Measurements from ENCODE around the gene NME8. TPM values are rescaled to one million over a fixed set of nuclear protein-coding genes. Genes with fewer than 3 reads are reported as not detected.

The NME8 gene
- total RNA-seq, 2 donors from 2014 or later, result 2.3 to 9.2 TPM

DNA sequence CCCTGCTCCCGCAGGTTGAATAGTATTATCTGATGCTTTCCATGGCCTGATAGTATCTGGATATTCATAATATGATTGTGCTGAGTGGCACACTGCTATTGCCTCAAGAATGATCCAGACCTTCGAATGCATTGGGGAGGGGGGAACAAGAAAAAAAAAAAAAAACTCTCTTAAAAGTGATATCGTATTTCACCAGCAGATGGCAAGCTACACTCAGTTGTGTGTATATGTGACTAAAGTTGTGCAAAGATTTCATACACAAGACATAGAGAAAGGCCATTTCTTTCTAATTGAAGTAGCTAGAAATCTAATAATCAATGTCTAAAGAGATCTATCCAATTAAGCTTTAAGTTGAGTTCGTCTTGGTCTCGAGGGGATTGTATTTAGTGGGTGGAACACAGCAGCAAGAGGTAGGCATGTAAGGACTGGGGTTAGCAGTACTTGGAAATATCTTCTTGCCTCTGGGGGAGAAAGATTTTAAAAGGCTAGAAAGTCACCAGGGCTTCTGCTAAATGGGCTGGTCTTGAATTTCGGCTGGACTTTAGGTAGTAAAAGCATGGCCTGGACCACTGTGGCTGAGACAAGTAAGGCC is 52.9 kb downstream of the NME8 start:
- H3K36me3 Mint-ChIP-seq (ENCODE audit: low read depth), result no peaks in the 10 kb centered on the region
- Histone ChIP-seq H3K27me3 (ENCODE audit: control insufficient read depth, insufficient read depth, low read length, poor library complexity, severe bottlenecking) (no peaks in the 10 kb centered on the region), H3K4me3 (ENCODE audit: low read length) (no peak overlapping the region), H3K36me3 (ENCODE audit: control insufficient read depth, insufficient read depth, low read length) (no peaks in the 10 kb centered on the region), H3K9ac (ENCODE audit: extremely low read depth, low read length, poor library complexity, severe bottlenecking) (no peak overlapping the region), H3K27ac (ENCODE audit: low read depth, low read length) (no peak overlapping the region), H3K9me3 (ENCODE audit: control insufficient read depth, low read length) (no peaks in the 10 kb centered on the region), H3K4me1 (ENCODE audit: control insufficient read depth, insufficient read depth, low read length) (no peaks in the 10 kb centered on the region)
- 25 to 48% methylated on average over 2 to 6 of the region's 6 CpGs for WGBS, 2 experiments (ENCODE audit: insufficient coverage in 1 of 2, insufficient read length in 1 of 2)
- H3K4me3 Mint-ChIP-seq, result no peak overlapping the region
- no peaks in the 10 kb centered on the region for H3K9me3 Mint-ChIP-seq
- TF ChIP-seq, protein P1, sequence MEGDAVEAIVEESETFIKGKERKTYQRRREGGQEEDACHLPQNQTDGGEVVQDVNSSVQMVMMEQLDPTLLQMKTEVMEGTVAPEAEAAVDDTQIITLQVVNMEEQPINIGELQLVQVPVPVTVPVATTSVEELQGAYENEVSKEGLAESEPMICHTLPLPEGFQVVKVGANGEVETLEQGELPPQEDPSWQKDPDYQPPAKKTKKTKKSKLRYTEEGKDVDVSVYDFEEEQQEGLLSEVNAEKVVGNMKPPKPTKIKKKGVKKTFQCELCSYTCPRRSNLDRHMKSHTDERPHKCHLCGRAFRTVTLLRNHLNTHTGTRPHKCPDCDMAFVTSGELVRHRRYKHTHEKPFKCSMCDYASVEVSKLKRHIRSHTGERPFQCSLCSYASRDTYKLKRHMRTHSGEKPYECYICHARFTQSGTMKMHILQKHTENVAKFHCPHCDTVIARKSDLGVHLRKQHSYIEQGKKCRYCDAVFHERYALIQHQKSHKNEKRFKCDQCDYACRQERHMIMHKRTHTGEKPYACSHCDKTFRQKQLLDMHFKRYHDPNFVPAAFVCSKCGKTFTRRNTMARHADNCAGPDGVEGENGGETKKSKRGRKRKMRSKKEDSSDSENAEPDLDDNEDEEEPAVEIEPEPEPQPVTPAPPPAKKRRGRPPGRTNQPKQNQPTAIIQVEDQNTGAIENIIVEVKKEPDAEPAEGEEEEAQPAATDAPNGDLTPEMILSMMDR (conservative IDR thresholded peaks at IDR 0.05), result peak; percentile 79
- no peak for DNase-seq
- no peaks in the 10 kb centered on the region for H3K4me1 Mint-ChIP-seq
- H3K27ac Mint-ChIP-seq, result no peak overlapping the region
- peaks cover 4% of the 10 kb centered on the region for H3K27me3 Mint-ChIP-seq (ENCODE audit: insufficient read depth)

DNA sequence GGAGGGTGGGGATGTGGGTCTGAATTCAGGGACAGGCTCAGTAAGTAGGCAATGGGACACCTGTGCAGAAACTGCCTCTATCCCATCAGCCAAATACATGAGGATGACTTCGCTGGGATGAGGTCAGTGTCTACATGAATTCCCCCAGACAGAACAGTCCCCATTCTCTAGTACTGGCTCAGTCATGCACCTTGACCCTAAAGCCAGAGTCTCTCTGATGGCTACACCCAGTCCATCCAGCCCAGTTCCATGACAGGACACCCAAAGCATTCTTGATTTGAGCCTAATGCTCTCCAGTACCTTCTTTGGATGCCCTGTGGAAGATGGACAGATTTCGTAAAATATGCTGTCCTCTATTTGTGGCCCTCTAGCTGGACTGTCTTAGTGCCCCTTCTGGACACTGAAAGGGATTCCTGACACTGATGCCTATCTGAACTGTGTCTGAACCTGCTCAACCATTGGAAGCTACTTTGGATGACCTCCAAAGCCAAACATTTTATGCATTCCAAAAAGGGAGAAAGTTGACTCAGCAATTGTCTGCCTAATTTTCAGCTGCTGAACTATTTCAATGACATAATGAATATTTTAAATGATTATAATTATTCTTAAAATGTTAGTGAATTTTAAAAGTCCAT is 53.6 kb downstream of the NME8 start:
- 95 to 100% methylated on average over 2 of the region's 2 CpGs for whole genome bisulfite sequencing, 2 experiments (ENCODE audit: insufficient coverage in 1 of 2, insufficient read length in 1 of 2)
- Mint-ChIP-seq H3K4me3 (no peak overlapping the region), H3K4me1 (no peaks in the 10 kb centered on the region), H3K36me3 (ENCODE audit: low read depth) (no peaks in the 10 kb centered on the region), H3K27ac (no peak overlapping the region), H3K27me3 (ENCODE audit: insufficient read depth) (peaks cover 4% of the 10 kb centered on the region), H3K9me3 (no peaks in the 10 kb centered on the region)
- Histone ChIP-seq H3K27me3 (ENCODE audit: control insufficient read depth, insufficient read depth, low read length, poor library complexity, severe bottlenecking) (no peaks in the 10 kb centered on the region), H3K36me3 (ENCODE audit: control insufficient read depth, insufficient read depth, low read length) (no peaks in the 10 kb centered on the region), H3K4me1 (ENCODE audit: control insufficient read depth, insufficient read depth, low read length) (no peaks in the 10 kb centered on the region), H3K9me3 (ENCODE audit: control insufficient read depth, low read length) (no peaks in the 10 kb centered on the region), H3K4me3 (ENCODE audit: low read length) (no peak overlapping the region), H3K27ac (ENCODE audit: low read depth, low read length) (no peak overlapping the region), H3K9ac (ENCODE audit: extremely low read depth, low read length, poor library complexity, severe bottlenecking) (no peak overlapping the region)
- no peak for DNase-seq
- TF ChIP-seq, protein P1 (conservative IDR thresholded peaks at IDR 0.05), result no peak

DNA sequence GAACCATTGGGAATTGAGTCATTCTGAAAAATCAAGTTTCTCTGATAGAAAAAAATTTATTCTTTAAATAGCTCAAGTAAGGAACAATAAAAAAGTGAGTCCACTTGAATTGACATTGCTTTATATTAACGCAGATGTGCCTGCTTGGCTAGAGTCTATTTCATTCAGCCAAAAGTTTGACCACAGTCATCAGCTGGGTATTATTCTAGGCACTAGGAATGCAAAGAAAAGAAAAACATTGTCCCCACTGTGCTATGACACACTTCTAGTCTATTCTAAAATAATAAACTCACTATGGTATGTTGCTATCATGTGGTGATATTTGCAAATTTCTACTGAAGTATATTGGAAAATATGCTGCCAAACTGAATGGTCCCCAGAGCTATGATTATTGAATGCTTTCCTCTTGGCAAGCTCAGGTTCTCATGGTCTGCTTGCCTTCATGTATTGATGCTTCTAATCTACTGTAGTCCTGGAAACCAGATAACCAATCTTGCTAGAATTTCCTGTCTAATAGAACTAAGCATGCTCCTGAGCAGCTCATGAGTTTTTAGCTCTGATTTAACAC is 59.9 kb downstream of the NME8 start:
- Mint-ChIP-seq H3K36me3 (ENCODE audit: low read depth) (no peaks in the 10 kb centered on the region), H3K4me1 (no peaks in the 10 kb centered on the region), H3K27me3 (ENCODE audit: insufficient read depth) (peaks cover 14% of the 10 kb centered on the region), H3K9me3 (no peaks in the 10 kb centered on the region), H3K27ac (no peak overlapping the region), H3K4me3 (no peak overlapping the region)
- Histone ChIP-seq H3K27ac (ENCODE audit: low read depth, low read length) (no peak overlapping the region), H3K9me3 (ENCODE audit: control insufficient read depth, low read length) (no peaks in the 10 kb centered on the region), H3K4me1 (ENCODE audit: control insufficient read depth, insufficient read depth, low read length) (no peaks in the 10 kb centered on the region), H3K27me3 (ENCODE audit: control insufficient read depth, insufficient read depth, low read length, poor library complexity, severe bottlenecking) (peaks cover 23% of the 10 kb centered on the region), H3K4me3 (ENCODE audit: low read length) (no peak overlapping the region), H3K9ac (ENCODE audit: extremely low read depth, low read length, poor library complexity, severe bottlenecking) (no peak overlapping the region), H3K36me3 (ENCODE audit: control insufficient read depth, insufficient read depth, low read length) (no peaks in the 10 kb centered on the region)
- TF ChIP-seq, protein P1 (conservative IDR thresholded peaks at IDR 0.05), result no peak
- no peak for DNase-seq
- WGBS, 2 experiments (ENCODE audit: insufficient coverage in 1 of 2, insufficient read length in 1 of 2), result 92% methylated on average over 1 of the region's 1 CpG; no CpG with 5 or more reads in 1 of the 2 experiments

Measured in endodermal cell (in vitro differentiated cells).